GM21528 (cell line): ENCODE measurements around the gene PTGER1.
A peak's percentile ranks its signal among the peaks of the same experiment; 100 is the strongest.

Experiments
- ATAC-seq: cut with Tn5 transposase; IDR thresholded peaks from one replicate; pipeline ENCODE4 v1.9.1; 2021; ENCODE audit warnings: mild to moderate bottlenecking, moderate library complexity; ENCODE audit not compliant: unreplicated experiment, low FRiP score

Gene PTGER1

DNA sequence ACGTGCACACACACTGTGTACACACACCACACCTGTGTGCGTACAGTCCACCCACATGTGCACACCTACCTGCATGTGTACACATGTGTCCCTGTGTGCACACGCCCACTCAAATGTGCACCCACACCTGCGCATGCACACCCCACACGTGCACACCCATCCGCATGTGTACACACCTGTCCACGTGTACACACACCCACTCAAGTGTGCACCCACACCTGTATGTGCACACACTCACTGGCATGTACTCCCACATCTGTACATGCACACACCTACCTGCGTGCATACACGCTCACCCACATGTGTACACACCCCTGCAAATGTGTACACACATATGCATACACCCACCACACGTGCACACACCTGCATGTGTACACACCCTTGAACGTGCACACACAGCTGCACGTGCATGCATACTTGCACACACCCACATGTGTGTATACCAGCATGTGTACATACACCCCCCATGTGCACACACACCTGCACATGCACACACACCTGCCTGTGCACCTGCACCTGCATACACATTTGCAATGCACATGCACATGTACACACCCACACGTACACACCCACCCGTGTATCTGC lies 31.4 kb downstream of the PTGER1 start:
- no peak for ATAC-seq

DNA sequence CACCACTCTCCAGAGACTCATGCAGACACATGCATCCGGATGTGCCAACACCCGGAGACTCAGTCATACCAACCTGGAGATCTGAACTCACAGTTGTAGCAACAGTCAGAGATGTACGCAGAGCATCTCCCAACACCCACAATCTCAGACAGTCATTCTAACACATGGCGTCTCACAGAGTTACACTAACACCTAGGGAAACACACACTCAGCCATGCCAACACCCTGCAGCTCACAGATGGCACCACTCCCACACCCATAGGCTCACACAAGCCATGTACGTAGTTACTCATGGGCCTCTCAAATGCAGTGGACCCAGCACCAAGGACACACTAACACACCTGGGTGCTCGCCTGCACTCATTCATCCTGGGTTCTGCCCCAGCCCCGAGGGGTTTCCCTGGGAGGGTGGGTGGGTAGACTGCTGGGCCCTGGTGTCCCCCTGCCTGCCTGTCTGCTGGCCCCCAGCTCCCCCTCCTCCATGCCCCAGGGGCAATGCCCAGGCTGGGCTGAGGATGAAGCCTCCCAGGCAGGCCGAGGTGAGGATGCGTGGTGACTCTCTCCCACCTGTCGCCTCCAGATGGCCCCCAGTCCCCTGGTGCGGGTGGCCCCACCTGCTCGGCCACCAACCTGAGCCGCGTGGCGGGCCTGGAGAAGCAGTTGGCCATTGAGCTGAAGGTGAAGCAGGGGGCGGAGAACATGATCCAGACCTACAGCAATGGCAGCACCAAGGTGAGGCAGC lies 32.1 kb downstream of the PTGER1 start:
- no peak for ATAC-seq

DNA sequence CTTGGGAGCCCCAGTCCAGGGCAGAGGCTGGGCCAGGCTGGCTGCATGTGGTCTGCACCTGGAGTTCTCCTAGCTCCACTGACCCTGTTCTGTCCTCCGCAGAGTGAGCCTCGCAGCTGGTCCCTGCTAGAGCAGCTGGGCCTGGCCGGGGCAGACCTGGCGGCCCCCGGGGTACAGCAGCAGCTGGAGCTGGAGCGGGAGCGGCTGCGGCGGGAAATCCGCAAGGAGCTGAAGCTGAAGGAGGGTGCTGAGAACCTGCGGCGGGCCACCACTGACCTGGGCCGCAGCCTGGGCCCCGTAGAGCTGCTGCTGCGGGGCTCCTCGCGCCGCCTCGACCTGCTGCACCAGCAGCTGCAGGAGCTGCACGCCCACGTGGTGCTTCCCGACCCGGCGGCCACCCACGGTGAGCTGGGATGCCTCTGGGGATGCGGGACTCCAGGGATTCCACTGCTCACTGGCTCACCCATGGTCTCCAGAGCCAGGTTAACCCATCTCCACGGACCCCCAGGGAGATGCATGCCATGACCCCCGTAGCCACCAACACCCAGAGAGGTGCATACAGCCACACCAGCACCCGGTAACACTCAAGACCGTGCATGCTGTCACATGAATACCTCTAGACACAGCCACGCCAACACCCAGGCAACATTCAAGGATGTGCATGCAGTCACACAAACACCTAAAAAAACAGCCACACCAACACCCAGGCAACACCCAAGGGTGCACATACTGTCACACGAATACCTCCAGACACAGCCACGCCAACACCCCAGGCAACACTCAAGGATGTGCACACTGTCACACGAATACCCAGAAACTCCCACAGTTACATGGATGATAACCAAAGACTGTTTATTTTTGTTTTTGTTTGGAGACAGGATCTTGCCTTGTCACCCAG lies 33.9 kb downstream of the PTGER1 start:
- ATAC-seq = no peak

DNA sequence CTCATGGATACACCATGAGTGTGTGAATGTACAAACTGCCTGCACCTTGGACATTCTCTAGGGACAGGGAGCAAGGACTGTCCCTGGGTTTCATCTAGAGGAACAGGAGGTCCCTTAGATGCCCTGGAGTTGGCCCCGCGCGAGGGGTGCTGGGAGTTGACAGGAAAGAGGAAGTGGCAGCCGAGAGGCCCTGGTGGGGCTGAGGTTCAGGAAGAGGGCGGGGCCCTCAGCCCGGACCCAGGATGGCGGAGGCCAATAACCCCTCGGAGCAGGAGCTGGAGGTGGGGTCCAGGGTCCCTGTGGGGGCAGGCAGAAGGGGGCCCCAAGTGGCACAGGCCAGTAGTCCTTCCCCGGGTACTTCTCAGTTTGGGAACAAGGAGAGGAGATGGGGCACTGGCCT lies 35.1 kb downstream of the PTGER1 start:
- peak; percentile 69 for ATAC-seq

DNA sequence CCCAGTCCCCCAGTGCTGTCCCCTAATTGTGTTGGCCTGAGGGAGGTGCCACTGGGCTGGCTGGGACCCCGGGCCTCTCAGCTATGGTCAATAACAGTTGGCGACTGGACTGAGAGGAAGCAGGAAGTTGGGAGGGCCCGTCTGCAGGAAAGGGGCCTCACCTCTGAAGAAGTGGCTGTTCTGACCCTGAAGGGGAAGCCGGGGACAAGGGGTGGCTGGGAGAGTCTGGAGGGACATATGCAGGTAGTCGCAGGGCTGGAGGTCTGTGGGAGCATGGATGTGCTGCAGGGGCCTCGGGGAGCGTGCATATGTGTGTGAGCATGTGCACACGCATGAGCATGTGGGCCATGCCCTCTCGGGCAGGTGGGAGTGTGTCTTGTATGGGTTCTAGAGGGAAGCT lies 36.1 kb downstream of the PTGER1 start:
- no peak for ATAC-seq

DNA sequence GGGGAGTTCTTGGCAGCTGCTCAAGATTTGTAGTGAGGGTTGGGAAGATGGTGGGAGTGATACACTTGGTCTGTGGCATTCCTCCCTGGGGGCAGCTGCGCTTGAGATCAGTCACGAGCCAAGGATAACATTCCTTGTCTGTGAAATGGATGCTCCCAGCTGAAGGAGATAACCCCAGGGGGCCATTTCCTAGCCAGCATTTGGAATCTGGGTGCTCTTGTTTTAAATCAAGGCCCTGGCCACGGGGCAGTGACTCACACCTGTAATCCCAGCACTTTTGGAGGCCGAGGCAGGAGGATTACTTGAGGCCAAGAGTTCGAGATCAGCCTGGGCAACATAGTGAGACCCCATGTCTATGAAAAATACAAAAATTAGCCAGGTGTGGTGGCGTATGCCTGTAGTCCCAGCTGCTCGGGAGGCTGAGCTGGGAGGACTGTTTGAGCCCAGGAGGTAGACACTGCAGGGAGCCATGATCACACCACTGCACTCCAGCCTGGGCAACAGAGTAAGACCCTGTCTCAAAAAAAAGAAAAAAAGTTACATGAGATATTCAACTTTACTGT lies 37.5 kb downstream of the PTGER1 start:
- no peak for ATAC-seq

DNA sequence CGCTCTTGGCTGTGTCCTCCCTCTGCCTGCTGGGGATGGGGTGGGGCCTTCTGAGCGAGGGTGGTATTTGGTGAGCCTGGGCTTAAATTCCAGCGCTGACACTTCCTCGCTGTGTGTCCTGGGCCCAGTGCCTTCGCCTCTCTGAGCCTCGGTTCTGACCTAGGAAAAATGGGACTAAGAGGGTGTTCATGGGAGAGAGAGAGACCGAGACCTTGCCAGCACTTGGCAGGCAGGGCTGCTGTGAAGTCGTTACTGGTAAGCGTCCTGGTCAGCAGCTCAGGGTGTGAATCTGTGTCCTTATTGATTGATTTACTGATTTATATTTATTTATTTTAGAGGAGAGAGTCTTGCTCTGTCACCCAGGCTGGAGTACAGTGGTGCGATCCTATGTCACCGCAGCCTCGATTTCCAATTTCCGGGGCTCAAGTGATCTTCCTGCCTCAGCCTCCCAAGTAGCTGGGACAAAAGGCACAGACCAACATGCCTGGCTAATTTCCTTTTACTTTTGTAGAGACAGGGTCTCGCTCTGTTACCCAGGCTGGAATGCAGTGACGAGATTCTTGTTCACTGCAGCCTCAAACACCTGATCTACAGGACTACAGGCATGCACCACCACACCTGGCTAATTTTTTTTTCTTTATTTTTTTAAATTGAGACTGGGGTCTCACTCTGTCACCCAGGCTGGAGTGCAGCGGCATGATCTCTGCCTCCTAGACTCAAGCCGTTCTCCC lies 39.7 kb downstream of the PTGER1 start:
- no peak for ATAC-seq

DNA sequence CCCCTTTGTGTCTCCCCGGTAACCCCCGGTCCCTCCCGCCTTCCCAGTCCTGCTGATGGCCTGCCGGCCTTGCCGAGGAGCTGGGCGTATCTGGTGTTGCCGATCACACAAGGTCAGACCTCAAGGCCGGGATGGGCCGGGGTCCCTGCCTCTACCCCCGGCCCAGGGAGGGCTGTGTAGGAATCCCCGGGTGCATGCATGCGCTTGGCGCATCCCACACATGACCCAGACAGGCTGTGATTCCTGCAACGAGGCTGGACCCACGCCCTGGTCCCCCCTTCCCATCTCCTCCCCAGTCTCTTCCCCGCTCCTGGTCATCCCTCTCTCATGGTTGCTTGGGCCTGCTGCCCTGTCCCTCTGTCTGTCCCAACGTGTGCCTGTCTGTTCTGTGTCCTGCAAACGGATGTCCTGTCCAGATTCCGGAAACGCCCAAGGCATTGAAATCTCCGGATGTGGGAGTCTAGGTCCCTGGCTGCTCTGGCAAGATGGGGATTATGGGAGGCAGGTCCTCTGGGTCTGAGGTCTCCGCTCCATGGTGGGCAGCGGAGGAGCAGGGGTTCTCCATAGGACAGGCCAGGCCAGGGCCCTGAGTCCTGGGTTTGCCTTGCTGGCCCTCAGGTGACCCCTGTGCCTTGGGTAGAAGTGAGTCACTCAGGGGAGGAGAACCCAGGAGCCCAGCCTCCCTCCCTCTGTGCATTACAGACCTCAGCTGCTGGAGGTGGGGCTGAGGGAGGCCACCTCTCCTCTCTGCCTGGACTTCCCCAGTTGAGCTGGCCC lies 40.4 kb downstream of the PTGER1 start:
- ATAC-seq = no peak

DNA sequence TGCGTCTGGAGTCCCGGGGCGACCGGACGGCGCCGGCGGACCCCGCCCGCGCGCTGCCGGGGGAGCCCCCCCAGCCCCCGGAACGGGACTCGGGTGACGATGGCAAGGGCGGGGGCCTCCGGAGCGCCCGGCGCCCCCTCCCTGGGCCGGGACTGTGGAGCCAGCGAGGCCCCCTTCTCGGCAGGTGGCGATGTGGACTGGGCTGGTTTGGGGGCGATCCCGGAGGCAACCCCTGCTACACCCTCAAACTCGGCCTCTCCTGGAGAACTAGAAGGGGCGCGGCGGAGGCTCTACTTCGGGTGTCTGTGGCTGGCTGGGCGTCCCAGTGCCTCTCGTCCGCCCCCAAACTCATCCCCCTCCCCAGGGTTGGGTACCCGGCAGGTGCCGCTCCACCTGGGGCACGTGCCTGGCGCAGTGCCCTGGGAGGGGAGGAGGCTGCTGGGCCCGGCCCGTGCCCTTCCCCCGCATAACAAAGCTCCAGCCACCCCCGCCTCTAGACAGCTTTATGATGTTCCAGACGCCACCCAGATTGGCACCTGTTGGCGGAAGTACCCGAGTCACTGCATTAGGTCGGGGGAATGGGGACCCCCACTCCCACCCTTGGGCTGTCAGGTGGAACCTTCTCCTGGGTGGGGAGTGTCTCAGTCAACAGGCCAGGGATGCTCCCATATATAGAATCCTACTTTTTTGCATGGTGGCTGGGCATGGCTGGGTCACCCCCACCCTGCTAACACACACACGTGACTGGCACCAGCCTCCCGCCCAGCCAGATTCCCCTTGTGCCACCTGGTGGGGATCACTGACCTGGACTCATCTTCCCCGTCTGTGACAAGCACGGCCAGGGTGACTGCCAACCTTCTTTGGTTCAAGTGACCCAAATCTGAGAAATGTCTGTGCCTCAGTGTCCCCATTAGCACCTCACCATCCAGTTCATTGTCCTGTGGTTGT lies 41.3 kb downstream of the PTGER1 start:
- ATAC-seq = peak; percentile 22

DNA sequence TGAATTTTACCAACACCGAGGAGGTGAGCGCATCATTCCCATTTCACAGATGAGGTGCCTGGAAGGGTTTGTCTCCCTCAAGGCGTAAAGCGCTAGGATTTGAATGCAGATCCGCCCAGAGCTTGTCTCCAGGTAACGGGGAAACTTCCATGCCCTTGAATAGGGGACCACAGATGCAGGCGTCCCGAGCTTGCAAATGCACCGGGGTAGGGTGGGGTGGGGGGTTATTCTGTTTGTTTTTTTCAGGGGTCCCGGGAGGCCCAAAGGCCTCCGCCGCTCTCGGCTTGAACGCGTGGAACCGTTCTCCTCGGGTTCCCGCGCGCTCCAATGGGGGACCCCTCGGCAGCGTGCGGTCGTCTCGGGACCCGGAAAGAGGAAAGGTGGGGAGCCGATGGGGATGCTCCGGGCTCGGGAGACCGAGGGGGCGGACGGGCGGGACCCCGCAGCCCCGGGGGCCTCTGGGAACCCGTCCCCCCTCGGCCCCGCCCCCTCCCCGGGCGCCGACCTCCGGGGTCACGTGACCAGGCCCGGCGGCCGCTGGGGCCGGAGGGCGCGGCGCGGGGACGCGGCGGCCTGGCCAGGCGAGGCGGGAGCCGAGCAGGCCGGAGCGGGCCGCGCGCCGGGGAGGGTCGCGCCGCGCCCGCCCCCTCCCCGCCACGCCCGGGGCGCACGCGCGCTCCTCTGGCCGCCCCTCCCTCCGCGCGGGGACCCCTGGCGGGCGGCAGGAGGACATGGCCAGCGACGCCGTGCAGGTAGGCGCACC lies 42.2 kb downstream of the PTGER1 start, which contains the start of gene PKN1:
Gene PKN1 (plus strand): TSS at position 516 of the 763 bp plus-strand sequence. CDS start 216 bp downstream, at position 732.
- peak; percentile 53 for ATAC-seq

DNA sequence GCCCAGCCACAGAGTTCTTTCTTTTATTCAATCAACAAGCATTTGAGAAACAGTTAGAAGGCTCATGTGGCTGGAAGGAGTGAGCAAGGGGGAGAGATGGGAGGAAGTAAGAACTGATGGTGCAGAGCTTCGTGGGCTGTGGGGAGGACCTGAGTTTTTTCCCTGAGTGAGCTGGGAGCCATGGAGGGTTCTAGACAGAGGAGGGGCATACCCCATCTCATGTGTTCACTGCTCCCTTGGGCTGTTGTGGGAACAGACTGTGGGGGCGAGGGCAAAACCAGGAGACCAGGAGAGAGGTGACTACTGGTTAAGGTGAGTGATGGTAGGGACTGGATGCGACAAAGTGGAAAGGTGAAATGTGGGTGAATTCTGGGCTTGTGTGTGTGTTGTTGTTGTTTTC lies 44.4 kb downstream of the PTGER1 start:
- ATAC-seq = no peak

DNA sequence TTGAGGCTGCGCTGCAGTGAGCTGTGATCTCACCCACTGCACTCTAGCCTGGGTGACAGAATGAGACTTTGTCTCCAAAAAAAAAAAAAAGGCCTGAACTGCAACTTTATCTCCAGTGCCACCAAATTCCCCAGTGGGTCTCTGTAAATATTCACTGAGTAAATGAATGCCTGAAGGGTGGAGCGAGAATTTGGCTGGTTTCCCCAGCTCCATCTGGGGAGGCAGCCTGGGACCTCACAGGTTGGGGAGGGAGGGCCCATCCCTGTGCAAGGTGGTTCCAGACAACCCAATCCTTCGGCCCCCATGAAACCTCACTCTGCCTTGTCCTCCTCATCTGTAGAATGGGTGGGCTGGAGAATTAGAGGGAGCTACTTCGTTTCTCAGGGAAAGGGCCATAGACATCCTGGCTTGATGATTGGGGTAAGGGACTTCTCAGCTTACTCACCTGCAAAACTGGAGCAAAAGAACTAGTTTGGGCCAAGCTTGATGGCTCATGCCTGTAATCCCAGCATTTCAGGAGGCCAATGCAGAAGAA lies 46.2 kb downstream of the PTGER1 start:
- ATAC-seq = no peak

DNA sequence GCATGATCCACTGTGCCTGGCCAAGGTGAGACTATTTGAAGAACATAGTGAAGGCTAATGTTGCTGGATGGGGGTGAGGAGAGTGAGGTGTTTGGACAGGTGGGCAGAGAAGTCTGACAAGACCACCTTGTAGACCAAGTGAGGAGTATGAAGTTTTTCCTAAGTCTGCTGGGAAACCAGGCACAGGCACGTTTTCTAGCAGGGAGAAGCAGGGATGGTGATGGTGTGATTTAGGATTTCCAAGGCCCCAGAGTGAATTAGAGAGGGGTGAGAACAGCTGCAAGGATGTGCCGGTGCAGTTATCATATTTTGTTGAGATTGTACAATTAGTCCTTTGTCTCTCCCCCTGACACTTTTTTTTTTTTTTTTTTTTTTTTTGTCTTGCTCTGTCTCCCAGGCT lies 47.7 kb downstream of the PTGER1 start:
- no peak for ATAC-seq

DNA sequence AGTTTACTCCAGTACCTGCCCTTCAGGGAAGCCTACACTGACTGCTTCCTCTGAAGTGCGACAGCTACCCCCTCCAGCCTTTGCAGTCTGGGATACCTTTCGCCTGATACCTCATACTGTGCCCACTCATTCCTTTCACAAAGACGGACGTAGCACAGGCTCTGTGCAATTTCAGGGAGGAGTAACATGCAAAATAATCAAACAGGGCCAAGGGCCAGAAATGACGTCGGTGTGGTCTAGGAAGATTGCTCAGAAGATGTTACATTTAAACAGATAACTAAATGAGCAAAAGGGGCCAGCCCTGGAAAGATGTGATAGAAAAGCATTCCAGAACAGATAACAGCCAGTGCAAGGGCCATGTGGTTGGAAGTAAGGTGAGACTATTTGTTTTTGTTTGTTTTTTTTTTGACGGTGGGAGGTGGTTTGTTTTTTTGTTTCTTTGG lies 49.4 kb downstream of the PTGER1 start:
- no peak for ATAC-seq
